ENCODE results near the gene NTN5.

DNA sequence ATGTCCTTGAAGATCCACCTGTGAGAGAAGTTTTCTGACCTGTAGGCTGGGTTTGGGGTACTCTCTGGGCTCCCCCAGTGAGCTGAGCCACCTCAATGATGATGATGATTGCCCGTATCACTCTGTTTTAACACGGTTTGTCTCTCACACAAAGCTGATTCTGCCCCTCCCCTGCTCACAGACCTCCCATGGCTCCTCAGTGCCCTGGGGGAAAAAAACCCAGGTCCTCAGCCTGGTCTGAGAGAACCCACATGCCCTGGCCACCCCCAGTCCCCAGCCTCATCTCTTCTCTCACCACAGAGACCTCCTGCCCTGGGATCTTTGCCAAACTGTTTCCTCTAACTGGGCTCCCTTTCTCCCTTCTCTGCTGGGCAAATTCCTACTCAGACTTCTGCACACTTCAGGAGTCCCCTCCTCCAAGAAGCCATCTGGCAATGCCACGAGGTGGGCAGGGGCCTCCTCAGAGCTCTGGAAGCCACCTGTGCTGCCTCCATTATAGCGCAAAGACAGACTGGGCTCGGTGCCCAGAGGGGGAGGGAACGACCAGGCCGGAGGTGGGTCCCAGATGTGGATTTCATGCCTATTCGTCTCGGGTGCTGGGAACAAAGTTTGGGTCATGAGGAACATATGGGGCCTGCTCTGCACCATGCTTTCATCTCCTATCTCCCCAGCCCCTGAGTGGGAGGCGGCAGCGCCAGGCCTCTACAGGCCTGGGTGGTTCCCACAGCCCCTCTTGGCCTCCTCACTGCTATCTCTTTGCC is 18.3 kb downstream of the NTN5 start:
- TF ChIP-seq, protein P1, sequence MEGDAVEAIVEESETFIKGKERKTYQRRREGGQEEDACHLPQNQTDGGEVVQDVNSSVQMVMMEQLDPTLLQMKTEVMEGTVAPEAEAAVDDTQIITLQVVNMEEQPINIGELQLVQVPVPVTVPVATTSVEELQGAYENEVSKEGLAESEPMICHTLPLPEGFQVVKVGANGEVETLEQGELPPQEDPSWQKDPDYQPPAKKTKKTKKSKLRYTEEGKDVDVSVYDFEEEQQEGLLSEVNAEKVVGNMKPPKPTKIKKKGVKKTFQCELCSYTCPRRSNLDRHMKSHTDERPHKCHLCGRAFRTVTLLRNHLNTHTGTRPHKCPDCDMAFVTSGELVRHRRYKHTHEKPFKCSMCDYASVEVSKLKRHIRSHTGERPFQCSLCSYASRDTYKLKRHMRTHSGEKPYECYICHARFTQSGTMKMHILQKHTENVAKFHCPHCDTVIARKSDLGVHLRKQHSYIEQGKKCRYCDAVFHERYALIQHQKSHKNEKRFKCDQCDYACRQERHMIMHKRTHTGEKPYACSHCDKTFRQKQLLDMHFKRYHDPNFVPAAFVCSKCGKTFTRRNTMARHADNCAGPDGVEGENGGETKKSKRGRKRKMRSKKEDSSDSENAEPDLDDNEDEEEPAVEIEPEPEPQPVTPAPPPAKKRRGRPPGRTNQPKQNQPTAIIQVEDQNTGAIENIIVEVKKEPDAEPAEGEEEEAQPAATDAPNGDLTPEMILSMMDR (IDR thresholded peaks at IDR 0.05; ENCODE audit: low read depth, low read length, poor library complexity, severe bottlenecking), result no peak
- no peak for TF ChIP-seq EZH2phosphoT487 (IDR thresholded peaks at IDR 0.05; ENCODE audit: borderline replicate concordance, low read length)
